KG1 (cell line): ENCODE data around the gene NFKBIA.
A peak's percentile ranks its signal among the peaks of the same experiment; 100 is the strongest.
"Not testable (repeated sequence)": the region's sequence is repeated elsewhere in the genome, so short reads cannot be mapped to it uniquely, and the experiment has no call there.

ENCODE experiments used
- DNase-seq: peaks from one replicate; lab custom pipeline; 2025; lab: John Stamatoyannopoulos, UW

Gene NFKBIA

DNA sequence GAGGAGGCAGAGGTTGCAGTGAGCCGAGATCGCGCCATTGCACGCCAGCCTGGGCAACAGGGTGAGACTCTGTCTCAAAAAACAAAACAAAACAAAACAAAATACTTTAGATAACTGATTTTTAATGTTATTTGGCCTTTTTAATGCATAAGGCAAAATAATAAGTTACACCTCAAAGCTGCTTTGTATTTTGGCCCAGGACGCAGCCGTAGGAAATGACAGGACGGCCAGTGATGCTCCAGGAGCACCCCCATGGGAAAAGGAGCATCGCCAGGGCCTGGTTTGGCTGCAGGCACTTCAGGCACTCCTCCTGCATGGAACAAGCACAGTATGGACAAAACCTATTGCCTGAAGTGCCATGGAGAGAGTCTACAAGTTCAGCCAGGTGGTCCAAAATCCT, 3.5 kb upstream of the NFKBIA start:
- no peak for DNase-seq

DNA sequence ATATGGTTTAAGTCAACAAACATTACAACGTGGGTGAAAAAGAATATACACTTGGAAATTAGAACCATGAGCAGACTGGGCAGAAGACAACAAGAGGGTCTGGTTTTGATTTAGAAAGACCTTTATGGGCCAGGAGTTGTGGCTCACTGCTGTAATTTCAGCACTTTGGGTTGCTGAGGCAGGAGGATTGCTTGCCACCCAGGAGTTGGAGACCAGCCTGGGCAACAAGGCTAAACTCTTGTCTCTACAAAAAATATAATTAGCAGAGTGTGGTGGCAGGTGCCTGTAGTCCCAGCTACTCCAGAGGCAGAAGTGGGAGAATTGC, 2.7 kb upstream of the NFKBIA start:
- no peak for DNase-seq

DNA sequence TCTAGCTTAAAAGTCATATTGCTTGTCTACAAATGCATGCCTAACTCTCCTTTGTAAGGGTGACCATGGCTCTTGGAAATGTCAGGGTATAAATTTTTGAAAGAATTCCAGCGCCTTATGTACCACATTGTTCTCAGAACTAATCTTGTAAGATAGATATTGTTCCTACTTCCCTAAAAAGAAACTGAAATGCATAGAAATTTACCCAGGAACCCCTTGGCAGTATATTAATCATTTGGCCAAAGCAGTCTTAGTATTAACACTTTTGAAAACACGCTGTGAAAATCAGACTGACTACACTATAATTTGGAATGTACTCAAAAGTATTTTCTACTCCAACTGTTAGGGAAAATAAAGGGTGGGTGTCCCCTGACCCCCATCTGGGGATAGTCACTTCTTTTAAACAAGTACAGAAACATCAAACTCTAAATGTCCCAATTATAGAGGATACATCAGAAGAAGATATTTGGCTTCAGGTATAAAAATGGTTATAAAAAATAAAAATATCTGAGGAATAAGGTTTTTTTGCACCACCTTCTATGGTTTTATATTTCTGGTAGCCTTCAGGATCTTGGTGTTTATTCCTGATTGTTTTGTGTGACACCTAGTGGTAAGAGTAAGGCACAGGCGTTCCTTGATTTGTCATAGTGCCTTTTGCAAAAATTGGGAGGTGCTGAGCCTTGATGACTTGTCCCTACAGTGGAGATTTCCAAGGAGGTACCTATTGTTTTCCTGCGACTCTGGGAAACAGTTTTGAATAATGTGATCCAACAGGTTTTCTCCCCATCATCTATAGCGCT, 2.2 kb upstream of the NFKBIA start:
- peak; percentile 26 for DNase-seq

DNA sequence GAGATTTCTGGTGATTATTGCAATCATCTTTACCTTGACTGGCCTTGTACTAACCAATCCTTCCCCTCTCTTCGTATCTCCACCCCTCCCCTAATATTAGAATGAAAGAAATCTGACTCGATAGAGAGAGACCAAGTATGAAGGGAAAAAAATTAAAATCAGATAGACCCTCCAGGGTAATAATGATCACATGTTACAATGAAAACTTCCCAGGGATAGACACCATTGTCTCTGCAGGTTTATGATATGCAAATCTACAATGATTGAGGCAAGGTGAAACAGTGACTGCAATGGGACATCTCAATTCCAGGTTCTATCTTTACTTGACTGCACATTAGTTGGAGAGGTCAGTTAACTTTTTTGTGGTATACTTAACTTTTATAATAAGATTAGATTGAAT, 1.5 kb upstream of the NFKBIA start:
- no peak for DNase-seq

DNA sequence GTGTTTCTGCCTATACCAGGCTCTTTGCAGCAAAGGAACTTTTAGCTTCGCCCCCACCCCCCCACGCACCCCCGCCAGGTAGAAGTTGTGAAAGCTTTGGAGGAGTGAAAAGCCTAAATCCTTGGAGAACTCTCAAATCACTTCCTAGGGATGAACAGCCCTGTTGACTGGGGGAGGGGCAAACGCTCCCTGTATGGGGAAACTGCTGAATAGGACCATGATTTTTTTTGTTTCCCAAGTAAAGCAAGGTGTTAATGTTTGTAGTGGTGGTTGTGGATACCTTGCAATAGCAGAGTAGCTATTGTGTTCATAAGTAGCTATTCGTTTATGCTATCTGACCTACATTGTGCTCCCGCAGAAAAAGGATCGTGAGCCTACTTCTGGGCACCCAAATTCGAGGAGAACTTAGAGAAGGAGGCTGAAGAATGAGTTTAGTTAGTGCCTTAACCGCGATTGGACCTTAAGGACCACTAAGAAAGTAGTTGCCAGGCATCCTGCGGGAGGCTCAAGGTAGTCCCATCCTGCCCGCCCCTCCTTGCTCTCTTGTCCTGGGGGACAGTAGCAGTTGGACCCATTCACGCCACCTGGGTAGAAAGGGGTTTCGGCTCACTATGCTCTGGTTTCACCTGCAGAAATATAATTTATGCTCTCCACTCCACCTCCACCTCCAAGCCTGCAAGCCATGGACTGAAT, 901 bp upstream of the NFKBIA start:
- no peak for DNase-seq

DNA sequence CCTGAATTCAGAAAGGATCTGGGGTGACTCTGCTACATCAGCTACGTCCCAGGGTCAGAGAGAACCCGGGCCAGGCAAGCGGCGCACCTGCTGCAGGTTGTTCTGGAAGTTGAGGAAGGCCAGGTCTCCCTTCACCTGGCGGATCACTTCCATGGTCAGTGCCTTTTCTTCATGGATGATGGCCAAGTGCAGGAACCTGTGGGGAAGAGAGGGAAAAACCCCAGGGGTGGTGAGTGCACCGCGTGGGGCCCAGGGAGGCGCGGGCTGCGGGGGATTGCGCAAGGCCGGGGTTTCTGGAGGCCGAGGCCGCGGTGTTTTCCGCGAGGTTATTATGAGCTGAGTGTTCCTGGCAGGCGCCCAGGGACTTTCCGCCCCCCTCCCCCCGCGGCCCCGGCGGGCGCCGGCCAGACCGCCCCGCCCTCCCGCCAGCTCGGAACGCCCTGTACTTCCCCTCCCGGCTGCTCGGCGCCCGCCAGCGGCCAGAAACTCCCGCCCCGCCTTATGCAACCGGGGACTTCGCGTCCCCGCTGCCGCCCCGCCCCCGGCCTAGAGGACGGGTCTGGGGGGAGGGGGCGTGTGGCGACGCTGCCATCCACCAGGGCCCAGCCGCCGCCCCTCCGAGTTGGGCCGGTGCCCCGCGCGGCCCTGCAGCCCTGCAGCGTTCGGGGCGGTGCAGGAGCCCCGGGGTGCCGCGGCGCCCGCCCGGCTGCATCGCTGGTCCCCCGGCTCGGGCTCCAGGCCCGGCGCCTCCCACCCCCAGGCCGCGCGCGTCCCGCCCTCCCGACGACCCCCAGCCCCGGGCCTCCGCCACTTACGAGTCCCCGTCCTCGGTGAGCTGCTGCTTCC, 723 bp downstream of the NFKBIA start:
- DNase-seq, result peak; percentile 69

DNA sequence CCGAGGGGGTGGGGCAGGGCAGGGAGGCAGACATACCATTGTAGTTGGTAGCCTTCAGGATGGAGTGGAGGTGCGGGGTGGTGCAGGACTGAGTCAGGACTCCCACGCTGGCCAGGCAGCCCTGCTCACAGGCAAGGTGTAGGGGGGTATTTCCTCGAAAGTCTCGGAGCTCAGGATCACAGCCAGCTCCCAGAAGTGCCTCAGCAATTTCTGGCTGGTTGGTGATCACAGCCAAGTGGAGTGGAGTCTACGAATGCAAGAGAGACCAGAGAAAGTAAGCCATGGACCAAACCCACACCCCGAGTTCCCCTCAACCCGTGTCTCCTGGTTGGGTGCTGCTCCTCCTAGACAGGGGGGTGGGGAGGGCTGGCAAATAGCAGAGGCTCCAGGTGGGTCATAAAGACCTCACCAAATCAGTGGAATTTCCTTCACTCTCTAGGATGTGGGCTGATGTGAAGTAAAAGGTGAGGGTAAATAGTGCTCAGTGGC, 1.4 kb downstream of the NFKBIA start:
- DNase-seq, result no peak

DNA sequence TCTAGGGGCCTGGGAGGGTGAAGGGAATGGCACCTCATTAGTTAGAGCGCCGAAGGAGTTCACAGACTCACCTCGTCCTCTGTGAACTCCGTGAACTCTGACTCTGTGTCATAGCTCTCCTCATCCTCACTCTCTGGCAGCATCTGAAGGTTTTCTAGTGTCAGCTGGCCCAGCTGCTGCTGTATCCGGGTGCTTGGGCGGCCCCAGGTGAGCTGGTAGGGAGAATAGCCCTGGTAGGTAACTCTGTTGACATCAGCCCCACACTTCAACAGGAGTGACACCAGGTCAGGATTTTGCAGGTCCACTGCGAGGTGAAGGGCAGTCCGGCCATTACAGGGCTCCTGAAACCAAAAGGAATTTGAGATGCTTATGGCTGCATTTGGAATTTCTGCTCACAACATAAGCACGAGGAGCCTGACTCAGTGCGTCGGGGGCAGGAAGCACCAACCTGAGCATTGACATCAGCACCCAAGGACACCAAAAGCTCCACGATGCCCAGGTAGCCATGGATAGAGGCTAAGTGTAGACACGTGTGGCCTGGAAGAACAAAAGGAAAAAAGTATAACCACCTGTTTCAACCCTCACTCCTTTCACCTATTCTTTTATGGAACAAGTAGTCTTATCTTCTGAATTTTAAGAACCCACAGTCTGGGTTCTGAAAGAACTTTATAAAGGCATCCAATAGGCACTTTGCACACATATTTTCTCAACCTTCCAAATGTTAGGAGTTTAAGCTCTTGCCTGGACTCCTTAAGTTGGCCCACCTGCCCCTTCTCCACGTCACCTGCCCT, 2.0 kb downstream of the NFKBIA start:
- DNase-seq, result no peak

DNA sequence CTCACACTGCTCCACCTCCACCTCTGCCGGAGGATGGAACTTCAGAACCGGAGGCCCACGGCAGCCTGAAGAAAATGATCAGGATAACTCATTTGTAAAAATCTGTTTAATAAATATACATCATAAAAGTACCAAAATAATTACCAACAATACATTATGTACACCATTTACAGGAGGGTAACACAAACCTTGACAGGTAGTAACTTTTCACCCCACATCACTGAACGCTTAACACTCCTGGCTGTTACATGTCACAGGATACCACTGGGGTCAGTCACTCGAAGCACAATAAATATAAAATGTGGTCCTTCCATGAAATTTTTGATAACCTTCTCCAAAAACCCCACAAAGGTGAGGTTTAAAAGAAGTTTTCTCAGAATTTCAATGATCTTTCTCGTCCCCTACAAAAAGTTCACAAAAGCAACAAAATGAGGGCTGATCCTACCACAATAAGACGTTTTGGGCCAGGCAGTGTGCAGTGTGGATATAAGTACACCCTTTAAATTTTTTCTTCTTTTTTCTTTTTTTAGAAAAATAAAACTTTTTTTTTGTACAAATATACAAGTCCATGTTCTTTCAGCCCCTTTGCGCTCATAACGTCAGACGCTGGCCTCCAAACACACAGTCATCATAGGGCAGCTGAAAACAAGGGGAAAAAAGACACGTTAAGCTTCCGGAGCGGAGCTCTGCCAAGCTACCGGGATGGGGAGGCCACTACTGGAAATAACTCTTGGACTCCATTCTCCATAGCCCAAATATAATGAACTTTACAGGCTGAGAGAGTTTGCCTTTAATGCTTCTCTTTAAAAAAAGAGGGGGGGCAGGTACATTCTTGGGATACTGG, 2.9 kb downstream of the NFKBIA start:
- DNase-seq, result no peak

DNA sequence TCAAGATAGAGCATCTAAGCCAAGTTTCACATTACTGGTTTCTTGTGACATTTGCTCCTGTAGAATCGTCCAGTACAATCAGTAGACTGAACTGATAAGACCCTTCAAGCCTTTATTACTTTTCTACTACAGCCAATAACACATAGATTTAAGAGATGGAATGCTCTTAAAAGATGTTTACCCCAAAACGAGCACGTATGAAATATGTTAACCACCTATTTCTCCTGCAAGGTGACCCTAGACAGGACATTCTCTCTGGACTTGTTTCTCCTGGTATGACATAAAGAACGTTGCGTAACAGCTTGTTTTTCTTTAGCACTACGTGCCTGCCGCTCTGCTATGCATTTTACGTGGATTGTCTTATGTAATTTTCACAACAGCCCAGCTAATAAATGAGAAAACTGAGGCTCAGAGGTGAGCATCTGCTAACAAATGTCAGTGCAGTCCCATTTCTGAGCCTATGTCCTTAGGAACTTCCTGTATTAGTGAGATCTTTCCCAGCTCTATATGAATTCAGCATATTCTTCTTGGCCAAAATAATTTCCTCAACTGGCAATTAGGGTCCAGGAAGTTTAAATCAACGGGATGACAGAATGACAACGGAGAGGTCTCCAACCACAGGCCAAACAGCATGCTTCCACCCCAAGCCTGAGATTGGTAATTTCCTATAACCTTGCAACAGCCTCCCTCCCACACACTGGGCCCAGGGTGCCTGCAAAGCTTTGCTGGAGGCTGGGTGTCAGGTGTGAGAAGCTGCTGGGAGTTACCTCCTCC, 3.7 kb downstream of the NFKBIA start:
- no peak for DNase-seq

DNA sequence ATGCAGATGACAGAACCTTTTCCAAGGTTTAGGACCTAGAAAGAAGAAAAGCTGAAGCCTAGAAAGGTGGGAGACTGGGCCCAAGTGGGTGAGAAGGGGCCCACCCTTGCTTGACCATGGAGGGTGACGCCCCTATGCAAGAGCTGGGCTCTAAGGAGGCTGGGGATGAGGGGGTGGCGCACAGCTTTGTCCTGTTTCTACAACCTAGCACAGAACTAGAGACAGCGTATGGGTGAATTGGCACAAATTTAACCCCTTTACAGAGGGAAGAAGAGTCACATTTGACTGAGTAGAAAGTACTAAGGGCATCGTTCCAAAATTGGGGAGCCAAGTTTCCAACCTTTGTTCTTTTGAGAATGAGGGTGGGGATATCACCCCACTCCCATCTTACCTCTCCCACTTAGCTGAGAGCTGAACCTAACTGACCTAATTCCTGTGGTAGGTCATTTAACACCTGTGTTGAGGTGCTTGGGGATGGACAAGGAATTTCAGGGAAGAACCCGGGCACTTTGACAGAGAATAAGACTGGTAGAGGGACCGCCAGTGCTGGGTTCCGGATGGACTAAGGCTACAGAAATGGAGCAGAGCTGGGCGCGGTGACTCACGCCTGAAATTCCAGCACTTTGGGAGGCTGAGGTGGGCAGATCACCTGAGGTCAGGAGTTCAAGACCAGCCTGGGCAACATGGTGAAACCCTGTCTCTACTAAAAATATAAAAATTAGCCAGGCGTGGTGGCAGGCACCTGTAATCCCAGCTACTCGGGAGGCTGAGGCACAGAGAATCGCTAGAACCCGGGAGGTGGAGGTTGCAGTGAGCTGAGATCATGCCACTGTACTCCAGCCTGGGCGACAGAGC, 5.2 kb downstream of the NFKBIA start:
- no peak for DNase-seq

DNA sequence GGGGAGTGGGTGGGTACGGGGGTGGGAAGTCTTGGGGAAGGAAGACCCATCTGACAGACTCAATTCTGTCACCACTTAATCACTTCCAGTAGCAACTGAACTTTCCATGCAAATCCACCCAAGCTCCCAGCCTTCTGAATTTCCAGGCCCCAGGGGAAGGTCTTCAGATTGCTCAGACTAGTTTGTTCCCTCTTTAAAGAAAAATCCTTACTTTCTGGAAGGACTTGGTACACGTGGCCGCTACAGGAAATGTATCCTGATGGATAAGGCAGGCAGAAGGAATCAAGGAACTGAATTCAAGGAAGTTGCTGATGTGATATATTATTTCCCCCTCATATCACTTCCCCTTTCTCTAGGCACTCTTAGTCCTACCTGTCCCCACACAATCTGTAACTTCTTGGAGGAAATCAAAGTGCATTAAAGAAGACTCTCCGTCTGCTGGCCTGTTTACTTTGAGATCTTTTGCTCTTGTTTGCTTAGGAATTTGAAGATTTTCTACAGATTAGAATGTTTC, 6.4 kb downstream of the NFKBIA start:
- no peak for DNase-seq

DNA sequence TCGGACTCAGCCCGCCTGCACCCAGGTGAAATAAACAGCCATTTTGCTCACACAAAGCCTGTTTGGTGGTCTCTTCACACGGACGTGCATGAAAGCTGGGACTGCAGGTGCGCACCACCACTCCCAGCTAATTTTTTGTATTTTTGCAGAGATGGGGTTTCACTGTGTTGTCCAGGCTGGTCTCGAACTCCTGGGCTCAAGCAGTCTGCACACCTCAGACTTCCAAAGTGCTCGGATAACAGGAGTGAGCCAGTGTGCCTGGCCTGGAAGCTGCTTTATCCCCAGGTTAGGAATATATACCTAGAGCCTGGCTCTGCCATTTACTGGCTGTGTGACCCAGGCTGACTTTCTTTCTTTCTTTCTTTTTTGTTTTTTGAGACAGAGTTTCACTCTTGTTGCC, 7.9 kb downstream of the NFKBIA start:
- DNase-seq, result not testable (repeated sequence)

DNA sequence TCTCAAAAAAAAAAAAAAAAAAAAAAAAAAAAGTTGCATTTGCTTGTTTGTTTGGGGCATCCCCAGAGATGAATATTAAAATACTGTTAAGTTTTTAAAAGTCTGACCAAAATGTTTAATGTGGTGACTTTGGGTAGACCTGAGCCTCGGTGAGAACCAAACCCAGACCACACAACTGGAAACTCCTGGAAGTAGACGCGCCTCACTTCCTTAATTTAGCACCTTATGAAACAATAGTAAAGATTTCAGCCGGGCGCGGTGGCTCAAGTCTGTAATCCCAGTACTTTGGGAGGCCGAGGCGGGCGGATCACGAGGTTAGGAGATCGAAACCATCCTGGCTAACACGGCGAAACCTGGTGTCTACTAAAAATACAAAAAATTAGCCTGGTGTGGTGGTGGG, 9.3 kb downstream of the NFKBIA start:
- no peak for DNase-seq

DNA sequence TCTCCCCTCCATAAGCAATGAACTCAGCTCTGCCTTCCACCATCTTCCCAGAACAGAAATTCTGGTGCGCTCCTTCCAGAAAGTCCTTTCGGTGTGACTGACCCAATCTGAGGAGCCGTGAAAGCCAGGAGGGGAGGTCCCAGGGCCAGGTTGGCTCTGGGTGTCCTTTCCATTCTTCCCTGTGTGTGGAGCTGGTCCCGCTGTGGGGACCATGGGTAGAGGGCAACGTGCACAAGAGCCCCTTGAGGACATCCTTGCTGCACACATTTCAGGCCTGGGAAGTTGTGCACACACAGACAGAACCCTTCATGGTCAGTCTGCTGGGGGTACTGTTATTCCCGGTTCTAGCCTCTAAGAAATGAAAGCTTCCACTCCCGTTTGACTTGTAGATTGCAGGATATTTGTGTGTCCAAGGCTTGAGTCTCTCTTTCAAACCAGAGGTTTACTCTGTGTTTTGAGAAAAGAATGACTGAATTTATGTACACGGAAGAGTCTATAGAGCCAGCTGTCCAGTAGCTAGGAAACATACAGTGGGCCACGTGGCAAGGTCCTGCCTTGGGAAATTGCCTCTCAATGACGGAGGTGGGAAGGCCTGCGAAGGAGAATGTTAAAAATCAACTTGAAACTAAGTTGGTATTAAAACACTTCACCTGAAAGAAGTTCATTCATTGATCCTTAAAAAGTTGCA, 10.1 kb downstream of the NFKBIA start:
- no peak for DNase-seq

DNA sequence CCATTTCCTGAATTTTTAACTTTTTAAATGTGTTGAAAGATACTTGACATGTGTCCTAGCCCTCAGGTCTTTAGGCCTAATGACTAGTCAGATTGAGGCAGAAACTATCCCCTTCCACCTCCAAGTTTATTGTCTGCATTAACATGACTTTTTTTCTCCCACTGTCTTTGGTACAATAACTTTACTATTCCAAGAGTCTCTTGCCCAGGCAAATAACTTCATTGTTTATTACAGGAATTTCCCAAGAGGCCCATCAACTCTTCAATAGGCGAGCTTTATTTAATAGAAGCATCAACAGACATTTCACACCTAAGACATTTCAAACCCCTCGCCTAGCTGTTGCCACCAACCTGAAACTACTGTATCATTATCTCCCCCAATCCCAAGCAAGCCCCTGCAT, 10.7 kb downstream of the NFKBIA start:
- DNase-seq, result no peak

DNA sequence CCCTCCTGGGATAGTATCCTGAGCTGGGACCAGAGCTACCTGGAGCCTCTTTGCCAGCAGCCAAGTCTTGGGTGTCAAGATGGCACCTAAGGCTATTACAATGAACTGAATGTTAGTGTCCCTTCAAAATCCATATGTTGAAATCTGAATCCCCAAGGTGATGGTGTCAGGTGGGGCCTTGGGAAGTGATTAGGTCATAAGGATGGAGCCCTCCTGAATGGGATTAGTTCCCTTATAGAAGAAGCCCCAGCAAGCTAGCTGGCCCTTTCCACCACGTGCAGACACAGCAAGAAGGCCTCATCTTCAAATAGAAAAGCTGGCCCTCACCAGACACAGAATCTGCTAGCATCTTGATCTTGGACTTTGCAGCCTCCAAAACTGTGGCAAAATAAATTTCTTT, 12.4 kb downstream of the NFKBIA start:
- DNase-seq, result no peak

DNA sequence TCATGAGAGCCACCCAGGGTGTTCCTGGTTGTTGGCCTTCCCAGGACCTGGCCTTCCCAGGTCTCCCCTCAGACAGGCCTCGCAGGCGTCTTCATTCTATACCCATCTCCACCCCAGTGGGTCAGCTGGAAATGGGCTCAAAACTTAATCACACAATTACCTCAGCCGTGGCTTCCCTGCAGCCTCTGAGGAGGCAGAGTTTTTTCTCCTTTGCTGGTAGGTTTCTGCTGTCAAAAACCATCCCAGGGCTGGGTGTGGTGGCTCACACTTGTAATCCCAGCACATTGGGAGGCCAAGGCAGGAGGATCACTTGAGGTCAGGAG, 13.2 kb downstream of the NFKBIA start:
- DNase-seq, result no peak
